HG03520 (cell line): ENCODE results near the gene PHB1.
"Not testable (repeated sequence)": the region's sequence is repeated elsewhere in the genome, so short reads cannot be mapped to it uniquely, and the experiment has no call there.

Experiments used
- ATAC-seq: cut with Tn5 transposase; IDR thresholded peaks from one replicate; pipeline ENCODE4 v1.9.1; 2021; ENCODE audit warnings: mild to moderate bottlenecking, moderate library complexity; ENCODE audit not compliant: unreplicated experiment

The PHB1 gene

DNA sequence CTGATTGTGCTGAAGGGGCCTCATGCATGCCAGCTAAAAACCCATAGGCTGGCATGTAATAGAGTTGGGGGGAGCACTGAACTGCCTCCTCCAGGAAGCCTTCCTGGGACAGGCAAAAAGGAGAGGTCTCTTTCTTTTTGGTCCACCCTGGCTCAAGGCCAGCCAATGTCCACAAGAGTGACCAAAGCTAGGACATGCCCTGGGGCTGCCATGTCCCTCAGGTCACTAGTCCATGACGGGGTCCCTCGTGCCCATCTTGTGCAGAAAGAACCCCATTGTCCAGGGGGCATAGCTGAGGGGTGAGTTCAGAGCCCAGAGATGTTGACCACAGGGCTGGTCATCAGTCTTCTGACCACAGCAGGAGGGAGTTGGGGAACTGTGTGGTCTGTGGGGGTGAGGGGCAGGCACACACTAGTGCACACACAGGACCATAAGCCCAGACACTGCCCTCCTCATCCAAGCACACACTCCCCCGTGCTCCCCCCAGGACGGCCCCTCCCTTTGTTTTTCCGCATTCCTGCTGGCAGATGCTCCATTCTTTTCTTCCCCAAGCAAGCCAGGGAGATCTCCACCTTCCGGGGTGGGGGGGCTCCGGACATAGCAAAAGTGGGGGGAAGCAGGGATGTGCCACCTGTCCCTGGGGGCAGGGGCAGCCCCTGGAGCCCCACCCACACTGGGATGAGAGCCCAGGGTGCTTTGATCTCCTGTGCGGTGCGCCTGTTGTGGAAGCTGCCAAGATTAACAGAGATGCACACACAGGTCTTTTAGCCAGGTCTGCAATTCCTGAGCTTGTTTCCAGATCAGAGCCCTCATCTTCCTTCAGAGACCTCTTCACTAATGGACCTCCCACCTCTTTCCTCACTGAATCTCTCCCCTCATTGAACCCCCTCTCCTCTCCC is 25.2 kb upstream of the PHB1 start:
- ATAC-seq = no peak

DNA sequence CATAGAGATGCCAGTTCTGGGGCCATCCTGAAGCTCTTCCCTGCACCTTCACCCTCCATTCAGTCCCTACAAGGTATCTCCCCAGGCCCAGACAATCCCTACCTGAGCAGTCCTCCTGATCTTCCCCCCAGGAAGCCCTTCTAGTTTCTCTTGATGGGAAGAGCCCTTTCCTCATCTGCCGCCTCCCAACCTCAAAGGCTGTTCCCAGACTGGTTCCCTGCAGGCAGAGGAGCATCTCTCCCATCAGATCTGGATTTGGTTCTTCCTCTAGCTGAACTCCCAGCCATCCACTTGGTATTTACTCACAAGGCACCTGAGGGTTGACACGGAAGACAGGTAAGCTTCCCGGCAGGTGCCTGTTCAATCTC is 24.6 kb upstream of the PHB1 start:
- ATAC-seq = no peak

DNA sequence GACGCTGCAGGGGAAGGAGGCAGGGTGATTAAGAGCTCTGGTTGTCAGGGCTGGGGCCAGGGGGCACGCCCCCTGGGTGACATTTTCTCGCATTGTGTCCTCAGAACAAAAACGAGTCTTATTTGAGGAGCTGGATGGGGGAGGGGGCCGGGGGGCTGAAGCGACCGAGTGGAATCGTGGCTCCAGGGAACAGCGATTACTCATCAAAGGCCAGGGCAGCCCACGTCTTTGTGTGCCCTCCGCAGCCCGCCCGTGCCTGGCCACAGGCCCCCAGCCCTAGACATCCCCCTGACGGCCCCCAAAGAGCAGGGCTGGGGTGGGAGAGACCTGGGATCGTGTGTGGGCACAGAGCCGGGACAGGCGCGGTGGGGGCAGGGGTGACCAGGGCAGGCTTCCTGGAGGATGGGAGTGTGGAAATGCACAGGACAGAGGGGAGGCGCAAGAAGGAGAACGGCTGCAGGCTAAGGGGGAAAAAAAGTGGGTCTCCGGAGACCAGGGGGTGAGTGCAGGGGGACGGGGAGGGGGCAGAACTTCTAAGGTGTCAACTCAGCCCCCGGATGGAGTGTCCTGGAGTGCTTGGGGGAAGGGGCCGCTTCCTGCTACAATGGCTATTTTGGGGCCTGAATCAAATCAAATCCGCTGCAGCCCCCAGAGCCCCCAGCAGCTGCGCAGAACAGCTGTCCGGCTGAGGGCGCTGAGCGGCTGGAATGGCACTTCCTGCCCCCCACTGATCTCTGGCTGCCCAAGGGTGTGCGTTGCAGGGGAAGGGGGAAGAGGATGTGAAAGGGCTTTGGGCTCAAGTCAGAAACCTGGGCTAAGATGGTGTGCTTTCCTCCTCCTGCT is 24.0 kb upstream of the PHB1 start:
- no peak for ATAC-seq

DNA sequence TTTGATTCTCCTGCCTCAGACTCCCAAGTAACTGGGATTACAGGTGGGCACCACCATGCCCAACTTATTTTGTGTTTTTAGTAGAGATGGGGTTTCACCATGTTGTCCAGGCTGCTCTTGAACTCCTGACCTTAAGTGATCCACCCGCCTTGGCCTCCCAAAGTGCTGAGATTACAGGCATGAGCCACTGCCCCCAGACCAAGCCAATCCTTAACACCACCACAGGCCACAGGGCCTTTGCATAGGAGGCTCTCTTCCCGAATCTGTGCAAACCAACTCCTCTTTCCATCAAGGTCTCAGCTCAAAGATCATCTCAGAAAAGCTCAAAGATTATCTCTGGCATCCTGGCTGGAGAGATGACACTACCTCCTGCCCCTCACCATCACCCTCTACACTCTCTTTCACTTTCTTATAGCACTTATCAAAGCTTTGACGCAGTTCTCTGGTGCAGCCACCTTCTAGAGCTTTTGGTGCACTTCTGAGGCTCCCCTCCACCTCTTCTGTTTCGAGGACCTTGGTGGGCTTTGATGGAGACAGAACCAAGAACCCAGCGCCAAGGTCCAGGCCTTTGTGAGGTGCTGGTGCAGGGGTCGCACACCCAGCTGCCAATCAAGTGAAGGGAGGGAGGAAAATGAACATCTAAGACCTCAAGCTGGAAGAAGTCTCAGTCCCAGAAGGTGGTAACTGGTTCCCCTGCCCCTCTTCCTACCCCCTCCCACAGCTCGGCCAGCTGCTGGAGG is 23.2 kb upstream of the PHB1 start:
- ATAC-seq = no peak

- ATAC-seq = no peak
These were observed 21.5 kb upstream of the PHB1 start for GRCh38 chr17:49436174-49436573.

DNA sequence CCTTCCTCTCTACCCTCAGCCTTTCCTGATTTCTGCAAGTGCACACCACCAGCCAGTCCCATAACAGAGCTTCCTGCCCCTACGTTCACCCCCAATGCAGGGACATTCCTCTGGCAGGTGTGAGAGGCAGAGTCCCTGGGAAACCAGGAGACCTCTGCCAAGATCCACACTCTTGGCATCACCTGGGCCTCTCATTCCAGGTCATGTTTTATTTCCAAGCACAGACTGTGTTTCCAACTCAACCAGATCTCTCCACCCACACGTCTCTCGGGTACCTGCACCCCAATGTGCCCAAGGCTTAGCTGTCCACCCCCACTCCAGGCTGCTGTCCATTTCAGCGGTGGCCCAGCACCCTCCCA is 21.0 kb upstream of the PHB1 start:
- ATAC-seq = no peak

- no peak for ATAC-seq
These were observed 20.4 kb upstream of the PHB1 start for GRCh38 chr17:49434821-49435670.

DNA sequence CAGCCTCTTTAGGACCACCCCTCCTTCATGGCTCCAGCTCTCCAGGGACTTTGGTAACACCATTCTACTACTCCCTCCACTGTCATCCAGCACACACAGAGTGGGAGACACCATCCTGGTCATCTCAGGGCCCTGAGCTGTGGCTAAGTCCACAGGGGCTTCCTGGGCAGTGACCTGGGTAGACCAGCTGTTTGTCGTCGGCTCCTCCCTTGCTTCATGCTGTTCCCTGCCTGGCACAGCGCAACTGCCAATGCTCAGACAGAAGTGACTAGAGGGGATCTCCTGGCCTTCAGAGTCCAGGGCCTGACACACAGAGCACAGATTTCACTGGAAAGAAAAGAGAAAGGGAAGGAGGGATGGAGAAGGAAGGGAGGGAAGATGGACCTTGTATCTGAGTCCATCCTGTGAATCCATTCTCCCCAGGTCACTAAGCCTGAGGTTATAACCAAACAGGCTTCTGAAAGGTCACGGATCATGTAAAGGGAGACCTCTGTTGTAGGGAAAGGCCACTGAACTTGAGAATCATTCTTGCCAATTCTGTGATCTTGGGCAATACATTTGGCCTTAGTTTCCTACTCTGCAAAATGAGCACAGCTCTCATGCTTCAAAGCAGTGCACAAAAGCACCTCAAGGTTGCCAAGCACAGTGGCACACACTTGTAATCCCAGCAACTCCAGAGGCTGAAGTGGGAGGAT is 18.5 kb upstream of the PHB1 start:
- no peak for ATAC-seq

- no peak for ATAC-seq
These were observed 17.1 kb upstream of the PHB1 start for GRCh38 chr17:49431743-49432142.

DNA sequence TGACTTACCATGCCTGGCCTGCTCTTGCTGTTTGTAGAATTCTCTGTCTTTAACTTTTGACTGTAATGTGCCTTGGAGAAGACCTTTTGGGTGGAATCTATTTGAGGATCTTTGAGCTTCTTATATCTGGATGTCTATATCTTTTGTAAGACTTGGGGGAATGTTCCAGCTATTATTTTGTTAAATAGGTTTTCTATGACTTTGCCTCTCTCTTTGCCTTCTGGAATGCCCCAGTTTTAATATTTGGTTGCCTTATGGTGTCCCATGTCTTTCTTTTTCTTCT is 10.3 kb upstream of the PHB1 start:
- no peak for ATAC-seq

DNA sequence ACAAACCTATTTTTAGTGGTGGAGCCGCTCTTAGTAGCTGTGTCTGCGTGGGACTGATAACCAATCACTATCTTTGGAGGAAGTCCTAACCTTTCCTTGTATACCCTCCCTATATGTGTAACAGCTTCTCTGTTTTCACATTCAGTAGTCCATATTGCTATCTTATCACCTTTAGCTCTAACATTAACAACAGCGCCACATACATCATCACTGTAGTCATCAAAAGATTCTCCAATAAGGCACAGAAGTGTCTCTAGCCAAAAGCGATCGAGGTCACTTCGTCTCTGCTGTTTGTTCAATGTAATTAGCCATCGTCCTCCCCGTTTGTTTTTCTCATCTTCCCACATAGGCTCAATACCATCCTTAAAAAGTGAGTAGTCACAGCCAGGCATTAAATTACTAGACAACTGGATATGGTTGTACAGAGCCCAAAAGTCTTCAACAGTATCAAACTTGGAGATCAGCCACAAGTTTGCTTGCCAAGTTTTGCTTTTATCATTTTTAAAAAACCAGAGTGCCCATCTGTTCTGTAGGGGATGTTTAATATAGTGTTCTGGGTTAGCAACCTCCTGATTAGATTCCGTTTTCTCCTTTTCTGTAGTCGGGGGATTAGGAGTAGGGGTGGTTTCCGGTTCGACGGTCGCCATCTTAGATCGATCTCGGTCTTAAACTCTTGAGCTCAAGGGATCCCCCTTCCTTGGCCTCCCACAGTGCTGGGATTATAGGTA is 9.8 kb upstream of the PHB1 start:
- not testable (repeated sequence) for ATAC-seq

DNA sequence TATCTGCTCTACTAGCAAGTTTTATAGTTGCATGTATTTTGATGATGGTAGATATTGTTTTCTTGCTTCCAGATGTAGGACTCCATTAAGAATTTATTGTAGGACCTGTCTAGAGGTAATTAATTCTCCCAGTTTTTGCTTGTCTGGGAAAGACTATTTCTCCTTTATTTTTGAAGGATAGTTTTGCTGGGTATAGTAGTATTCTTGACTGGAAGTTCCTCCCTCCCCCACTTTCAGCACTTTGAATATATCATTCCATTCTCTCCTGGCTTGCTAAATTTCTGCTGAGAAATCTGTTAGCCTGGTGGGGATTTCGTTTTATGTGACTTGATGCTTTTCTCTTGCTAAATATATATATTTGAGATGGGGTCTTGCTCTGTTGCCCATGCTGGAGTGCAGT is 8.0 kb upstream of the PHB1 start:
- no peak for ATAC-seq

- not testable (repeated sequence) for ATAC-seq
These were observed 5.1 kb upstream of the PHB1 start for GRCh38 chr17:49419761-49420160.

- ATAC-seq = not testable (repeated sequence)
These were observed 4.4 kb upstream of the PHB1 start for GRCh38 chr17:49418754-49419740.

DNA sequence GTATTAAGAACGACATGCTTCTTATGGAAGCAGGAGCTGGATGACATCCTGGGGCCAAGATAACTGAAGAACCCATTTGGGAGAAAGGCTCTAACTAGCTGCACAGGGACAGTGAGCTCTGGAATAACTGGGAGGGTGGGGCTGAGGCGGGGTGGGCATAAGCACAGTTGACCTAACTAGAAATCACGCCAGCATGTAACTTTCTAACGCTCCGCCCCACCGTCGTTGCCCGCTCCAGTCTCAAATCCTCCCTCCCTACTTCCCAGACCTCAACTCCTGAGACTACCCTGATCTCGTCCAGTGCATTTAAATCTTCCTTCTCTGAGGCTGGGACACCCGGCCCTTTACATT is 436 bp downstream of the PHB1 start:
- no peak for ATAC-seq

GRCh38 chr17:49409066-49409465 is 5.6 kb downstream of the PHB1 start:
- no peak for ATAC-seq

- ATAC-seq = no peak
These were observed 6.6 kb downstream of the PHB1 start for GRCh38 chr17:49407981-49408501.

- no peak for ATAC-seq
These were observed 7.6 kb downstream of the PHB1 start for GRCh38 chr17:49407086-49407485.
